GM12878 (cell line): ENCODE data around the gene SHC1. TPM values are rescaled to one million over a fixed set of nuclear protein-coding genes. Genes with fewer than 3 reads are reported as not detected.

Source experiments
- BHLHE40 ChIP-seq, 2 experiments: fragments of 450-650 bp in 1 of 2; IDR thresholded peaks; 2 replicates each; pipeline ENCODE4 v1.6.1; 2011 to 2017; ENCODE audit warnings: low read depth in 2 of 2, borderline replicate concordance in 1 of 2, improper control_type of control experiment in 1 of 2, low read length in 1 of 2, mild to moderate bottlenecking in 1 of 2
- GABPA ChIP-seq: IDR thresholded peaks from 2 replicates; pipeline ENCODE4 v1.6.1; 2014; ENCODE audit warnings: antibody characterized with exemption, low read depth, mild to moderate bottlenecking, inconsistent platforms
- GATAD2B ChIP-seq: fragments of 450-650 bp; conservative IDR thresholded peaks from 2 replicates; pipeline ENCODE4 v1.6.1; 2017; ENCODE audit warnings: low read depth, mild to moderate bottlenecking, moderate library complexity
- IKZF1 ChIP-seq: fragments of 450-650 bp; conservative IDR thresholded peaks from 2 replicates; pipeline ENCODE4 v1.6.1; 2017; ENCODE audit warnings: antibody characterized with exemption, mild to moderate bottlenecking
- MEF2B ChIP-seq: fragments of 450-650 bp; IDR thresholded peaks from 2 replicates; pipeline ENCODE4 v1.6.1; 2018; ENCODE audit warnings: mild to moderate bottlenecking, moderate library complexity; ENCODE audit not compliant: partially characterized antibody, poor library complexity, severe bottlenecking
- RAD51 ChIP-seq: fragments of 450-650 bp; IDR thresholded peaks from 2 replicates; pipeline ENCODE4 v1.6.1; 2016; ENCODE audit warnings: moderate library complexity, mild to moderate bottlenecking, inconsistent platforms
- RUNX3 ChIP-seq: IDR thresholded peaks from 2 replicates; pipeline ENCODE4 v1.6.1; 2012; ENCODE audit warnings: low read length, inconsistent platforms
- SRF ChIP-seq, 2 experiments: IDR thresholded peaks; 2 replicates each; pipeline ENCODE4 v1.6.1; 2011; ENCODE audit warnings: low read depth in 2 of 2, low read length in 2 of 2, mild to moderate bottlenecking in 1 of 2, moderate library complexity in 1 of 2
- TAF1 ChIP-seq: IDR thresholded peaks from 2 replicates; pipeline ENCODE4 v1.6.1; 2011; ENCODE audit warnings: mild to moderate bottlenecking, low read depth, low read length, borderline replicate concordance
- TCF12 ChIP-seq: IDR thresholded peaks from 2 replicates; pipeline ENCODE4 v1.6.1; 2011; ENCODE audit warnings: low read depth, mild to moderate bottlenecking, low read length
- polyA plus RNA-seq, 11 experiments: library from polyadenylated mRNA; depleted of rRNA in 4 of 11; unstranded in 6 of 11; stranded (reverse) in 5 of 11; fragments of >200 nt; fragmentation: Nextera tagmentation in 4 of 11; fragmentation: Illumina TruSeq in 1 of 11; extraction: Ambion mirVana in 4 of 11; extraction: Trizol in 1 of 11; gene quantifications; 1 replicate in 1 of 11; 2 replicates in 10 of 11; pipeline versions ENCODE4 v1.2.1 to v1.2.3, GENCODE V29; 2011 to 2016; ENCODE audit warnings: inconsistent platforms in 2 of 11, missing spikeins in 2 of 11, low read depth in 1 of 11
- total RNA-seq, 4 experiments: library from RNA; depleted of rRNA in 3 of 4; stranded (reverse); fragments of >200 nt in 3 of 4; fragmentation: Illumina TruSeq in 1 of 4; extraction: Trizol in 1 of 4; gene quantifications; 2 replicates each; pipeline versions ENCODE4 v1.2.1 to v1.2.3, GENCODE V29; 2013 to 2021
- TF ChIP-seq, protein P1 (sequence below): fragments of 450-650 bp; IDR thresholded peaks from 2 replicates; pipeline ENCODE4 v1.6.1; 2017; ENCODE audit warnings: mild to moderate bottlenecking, moderate library complexity
- TF ChIP-seq, protein P2 (sequence below): IDR thresholded peaks from 2 replicates; pipeline ENCODE4 v1.6.1; 2012; ENCODE audit warnings: improper control_type of control experiment, low read depth, low read length; ENCODE audit not compliant: insufficient replicate concordance
- TF ChIP-seq, protein P3 (sequence below): fragments of 450-650 bp; formaldehyde crosslinking; IDR thresholded peaks from 2 replicates; pipeline ENCODE4 v1.5.0; 2022; ENCODE audit warnings: mild to moderate bottlenecking, missing genetic modification characterization
- TF ChIP-seq, protein P4 (sequence below): fragments of 450-650 bp; conservative IDR thresholded peaks from 2 replicates; pipeline ENCODE4 v1.6.1; 2017; ENCODE audit warnings: mild to moderate bottlenecking, moderate library complexity

The SHC1 gene
- total and polyA plus RNA-seq, 10 of the 15 experiments (the other 5 are each of a cell fraction or from before 2014, with no cell fraction given) = 2.6 to 49.3 (median 25.2) TPM

DNA sequence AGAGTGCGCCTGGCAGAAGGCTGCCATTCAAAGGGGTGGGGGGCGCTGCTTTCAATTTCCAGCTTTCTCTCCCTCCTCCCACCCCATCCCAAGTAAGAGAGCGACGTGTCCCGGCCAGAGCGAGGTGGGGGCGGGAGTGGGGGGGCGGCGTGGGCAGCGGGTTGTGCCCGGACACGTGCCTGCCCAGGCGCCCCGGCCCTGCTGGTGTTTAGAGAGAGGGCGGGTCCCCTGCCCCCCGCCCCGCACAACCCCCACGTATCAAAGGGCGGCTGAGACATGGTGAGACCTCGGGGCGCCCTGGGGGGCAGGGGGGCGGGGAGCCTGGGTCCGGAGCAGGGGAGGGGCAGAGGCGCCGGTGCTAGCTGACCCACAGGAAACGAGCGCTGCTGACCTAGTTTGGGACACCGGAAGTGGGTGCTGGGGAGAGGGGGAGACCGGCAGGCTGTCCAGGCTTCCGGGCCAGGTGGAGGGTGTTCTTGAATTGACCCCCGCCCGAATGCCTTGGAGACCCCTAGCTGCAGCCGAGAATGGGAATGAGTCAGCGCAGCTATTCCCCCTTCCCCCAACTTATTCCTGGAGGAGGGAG lies 33.3 kb upstream of the SHC1 start (continued):
- TF ChIP-seq, protein P1, sequence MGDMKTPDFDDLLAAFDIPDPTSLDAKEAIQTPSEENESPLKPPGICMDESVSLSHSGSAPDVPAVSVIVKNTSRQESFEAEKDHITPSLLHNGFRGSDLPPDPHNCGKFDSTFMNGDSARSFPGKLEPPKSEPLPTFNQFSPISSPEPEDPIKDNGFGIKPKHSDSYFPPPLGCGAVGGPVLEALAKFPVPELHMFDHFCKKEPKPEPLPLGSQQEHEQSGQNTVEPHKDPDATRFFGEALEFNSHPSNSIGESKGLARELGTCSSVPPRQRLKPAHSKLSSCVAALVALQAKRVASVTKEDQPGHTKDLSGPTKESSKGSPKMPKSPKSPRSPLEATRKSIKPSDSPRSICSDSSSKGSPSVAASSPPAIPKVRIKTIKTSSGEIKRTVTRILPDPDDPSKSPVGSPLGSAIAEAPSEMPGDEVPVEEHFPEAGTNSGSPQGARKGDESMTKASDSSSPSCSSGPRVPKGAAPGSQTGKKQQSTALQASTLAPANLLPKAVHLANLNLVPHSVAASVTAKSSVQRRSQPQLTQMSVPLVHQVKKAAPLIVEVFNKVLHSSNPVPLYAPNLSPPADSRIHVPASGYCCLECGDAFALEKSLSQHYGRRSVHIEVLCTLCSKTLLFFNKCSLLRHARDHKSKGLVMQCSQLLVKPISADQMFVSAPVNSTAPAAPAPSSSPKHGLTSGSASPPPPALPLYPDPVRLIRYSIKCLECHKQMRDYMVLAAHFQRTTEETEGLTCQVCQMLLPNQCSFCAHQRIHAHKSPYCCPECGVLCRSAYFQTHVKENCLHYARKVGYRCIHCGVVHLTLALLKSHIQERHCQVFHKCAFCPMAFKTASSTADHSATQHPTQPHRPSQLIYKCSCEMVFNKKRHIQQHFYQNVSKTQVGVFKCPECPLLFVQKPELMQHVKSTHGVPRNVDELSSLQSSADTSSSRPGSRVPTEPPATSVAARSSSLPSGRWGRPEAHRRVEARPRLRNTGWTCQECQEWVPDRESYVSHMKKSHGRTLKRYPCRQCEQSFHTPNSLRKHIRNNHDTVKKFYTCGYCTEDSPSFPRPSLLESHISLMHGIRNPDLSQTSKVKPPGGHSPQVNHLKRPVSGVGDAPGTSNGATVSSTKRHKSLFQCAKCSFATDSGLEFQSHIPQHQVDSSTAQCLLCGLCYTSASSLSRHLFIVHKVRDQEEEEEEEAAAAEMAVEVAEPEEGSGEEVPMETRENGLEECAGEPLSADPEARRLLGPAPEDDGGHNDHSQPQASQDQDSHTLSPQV = no peak
- 0 out of 2 replicates have a peak, but pooled peaks have one; percentile 19 for TF ChIP-seq GATAD2B
- no peak for TF ChIP-seq RUNX3
- TF ChIP-seq, protein P2, sequence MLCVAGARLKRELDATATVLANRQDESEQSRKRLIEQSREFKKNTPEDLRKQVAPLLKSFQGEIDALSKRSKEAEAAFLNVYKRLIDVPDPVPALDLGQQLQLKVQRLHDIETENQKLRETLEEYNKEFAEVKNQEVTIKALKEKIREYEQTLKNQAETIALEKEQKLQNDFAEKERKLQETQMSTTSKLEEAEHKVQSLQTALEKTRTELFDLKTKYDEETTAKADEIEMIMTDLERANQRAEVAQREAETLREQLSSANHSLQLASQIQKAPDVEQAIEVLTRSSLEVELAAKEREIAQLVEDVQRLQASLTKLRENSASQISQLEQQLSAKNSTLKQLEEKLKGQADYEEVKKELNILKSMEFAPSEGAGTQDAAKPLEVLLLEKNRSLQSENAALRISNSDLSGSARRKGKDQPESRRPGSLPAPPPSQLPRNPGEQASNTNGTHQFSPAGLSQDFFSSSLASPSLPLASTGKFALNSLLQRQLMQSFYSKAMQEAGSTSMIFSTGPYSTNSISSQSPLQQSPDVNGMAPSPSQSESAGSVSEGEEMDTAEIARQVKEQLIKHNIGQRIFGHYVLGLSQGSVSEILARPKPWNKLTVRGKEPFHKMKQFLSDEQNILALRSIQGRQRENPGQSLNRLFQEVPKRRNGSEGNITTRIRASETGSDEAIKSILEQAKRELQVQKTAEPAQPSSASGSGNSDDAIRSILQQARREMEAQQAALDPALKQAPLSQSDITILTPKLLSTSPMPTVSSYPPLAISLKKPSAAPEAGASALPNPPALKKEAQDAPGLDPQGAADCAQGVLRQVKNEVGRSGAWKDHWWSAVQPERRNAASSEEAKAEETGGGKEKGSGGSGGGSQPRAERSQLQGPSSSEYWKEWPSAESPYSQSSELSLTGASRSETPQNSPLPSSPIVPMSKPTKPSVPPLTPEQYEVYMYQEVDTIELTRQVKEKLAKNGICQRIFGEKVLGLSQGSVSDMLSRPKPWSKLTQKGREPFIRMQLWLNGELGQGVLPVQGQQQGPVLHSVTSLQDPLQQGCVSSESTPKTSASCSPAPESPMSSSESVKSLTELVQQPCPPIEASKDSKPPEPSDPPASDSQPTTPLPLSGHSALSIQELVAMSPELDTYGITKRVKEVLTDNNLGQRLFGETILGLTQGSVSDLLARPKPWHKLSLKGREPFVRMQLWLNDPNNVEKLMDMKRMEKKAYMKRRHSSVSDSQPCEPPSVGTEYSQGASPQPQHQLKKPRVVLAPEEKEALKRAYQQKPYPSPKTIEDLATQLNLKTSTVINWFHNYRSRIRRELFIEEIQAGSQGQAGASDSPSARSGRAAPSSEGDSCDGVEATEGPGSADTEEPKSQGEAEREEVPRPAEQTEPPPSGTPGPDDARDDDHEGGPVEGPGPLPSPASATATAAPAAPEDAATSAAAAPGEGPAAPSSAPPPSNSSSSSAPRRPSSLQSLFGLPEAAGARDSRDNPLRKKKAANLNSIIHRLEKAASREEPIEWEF = no peak
- no peak for TF ChIP-seq TCF12
- TF ChIP-seq IKZF1 = no peak
- TF ChIP-seq MEF2B = no peak
- TF ChIP-seq BHLHE40 (IDR thresholded peaks at IDR 0.05; ENCODE audit: borderline replicate concordance in 1 of 2, low read depth in 2 of 2, low read length in 1 of 2) = peak; percentile 57 to 86; a peak in 3 of 4 replicates
- no peak for TF ChIP-seq GABPA
- peak; percentile 92 to 94 for TF ChIP-seq SRF (IDR thresholded peaks at IDR 0.05; ENCODE audit: low read depth in 2 of 2, low read length in 2 of 2)
- TF ChIP-seq, protein P3, sequence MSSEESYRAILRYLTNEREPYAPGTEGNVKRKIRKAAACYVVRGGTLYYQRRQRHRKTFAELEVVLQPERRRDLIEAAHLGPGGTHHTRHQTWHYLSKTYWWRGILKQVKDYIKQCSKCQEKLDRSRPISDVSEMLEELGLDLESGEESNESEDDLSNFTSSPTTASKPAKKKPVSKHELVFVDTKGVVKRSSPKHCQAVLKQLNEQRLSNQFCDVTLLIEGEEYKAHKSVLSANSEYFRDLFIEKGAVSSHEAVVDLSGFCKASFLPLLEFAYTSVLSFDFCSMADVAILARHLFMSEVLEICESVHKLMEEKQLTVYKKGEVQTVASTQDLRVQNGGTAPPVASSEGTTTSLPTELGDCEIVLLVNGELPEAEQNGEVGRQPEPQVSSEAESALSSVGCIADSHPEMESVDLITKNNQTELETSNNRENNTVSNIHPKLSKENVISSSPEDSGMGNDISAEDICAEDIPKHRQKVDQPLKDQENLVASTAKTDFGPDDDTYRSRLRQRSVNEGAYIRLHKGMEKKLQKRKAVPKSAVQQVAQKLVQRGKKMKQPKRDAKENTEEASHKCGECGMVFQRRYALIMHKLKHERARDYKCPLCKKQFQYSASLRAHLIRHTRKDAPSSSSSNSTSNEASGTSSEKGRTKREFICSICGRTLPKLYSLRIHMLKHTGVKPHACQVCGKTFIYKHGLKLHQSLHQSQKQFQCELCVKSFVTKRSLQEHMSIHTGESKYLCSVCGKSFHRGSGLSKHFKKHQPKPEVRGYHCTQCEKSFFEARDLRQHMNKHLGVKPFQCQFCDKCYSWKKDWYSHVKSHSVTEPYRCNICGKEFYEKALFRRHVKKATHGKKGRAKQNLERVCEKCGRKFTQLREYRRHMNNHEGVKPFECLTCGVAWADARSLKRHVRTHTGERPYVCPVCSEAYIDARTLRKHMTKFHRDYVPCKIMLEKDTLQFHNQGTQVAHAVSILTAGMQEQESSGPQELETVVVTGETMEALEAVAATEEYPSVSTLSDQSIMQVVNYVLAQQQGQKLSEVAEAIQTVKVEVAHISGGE (CRISPR knock-in tag) = no peak
- peak; percentile 22; the same call in 1 of the 2 replicates for TF ChIP-seq TAF1
- no peak for TF ChIP-seq RAD51
- TF ChIP-seq, protein P4, sequence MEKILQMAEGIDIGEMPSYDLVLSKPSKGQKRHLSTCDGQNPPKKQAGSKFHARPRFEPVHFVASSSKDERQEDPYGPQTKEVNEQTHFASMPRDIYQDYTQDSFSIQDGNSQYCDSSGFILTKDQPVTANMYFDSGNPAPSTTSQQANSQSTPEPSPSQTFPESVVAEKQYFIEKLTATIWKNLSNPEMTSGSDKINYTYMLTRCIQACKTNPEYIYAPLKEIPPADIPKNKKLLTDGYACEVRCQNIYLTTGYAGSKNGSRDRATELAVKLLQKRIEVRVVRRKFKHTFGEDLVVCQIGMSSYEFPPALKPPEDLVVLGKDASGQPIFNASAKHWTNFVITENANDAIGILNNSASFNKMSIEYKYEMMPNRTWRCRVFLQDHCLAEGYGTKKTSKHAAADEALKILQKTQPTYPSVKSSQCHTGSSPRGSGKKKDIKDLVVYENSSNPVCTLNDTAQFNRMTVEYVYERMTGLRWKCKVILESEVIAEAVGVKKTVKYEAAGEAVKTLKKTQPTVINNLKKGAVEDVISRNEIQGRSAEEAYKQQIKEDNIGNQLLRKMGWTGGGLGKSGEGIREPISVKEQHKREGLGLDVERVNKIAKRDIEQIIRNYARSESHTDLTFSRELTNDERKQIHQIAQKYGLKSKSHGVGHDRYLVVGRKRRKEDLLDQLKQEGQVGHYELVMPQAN = no peak
